Breast epithelium (tissue), 3 donors: Measurements from ENCODE around the gene NCOR1.

Experiments
- CTCF ChIP-seq, 3 donors: fragments of 450-650 bp; IDR thresholded peaks; one replicate each; pipeline ENCODE4 v1.5.1; 2016 to 2017; ENCODE audit warnings: antibody characterized with exemption in 3 of 3, mild to moderate bottlenecking in 3 of 3, moderate library complexity in 3 of 3
- POLR2A ChIP-seq: fragments of 450-650 bp; IDR thresholded peaks from one replicate; pipeline ENCODE4 v1.6.1; 2016; ENCODE audit warnings: antibody characterized with exemption, mild to moderate bottlenecking, moderate library complexity
- POLR2AphosphoS5 ChIP-seq, 3 donors: sonication (generic); formaldehyde crosslinking; IDR thresholded peaks; one replicate each; pipeline ENCODE4 v1.6.1; 2017; ENCODE audit warnings: antibody characterized with exemption in 3 of 3

- TF ChIP-seq CTCF (IDR thresholded peaks at IDR 0.05) (no peak), POLR2A (no peak), POLR2AphosphoS5 (IDR thresholded peaks at IDR 0.05) (no peak)
Measured at GRCh38 chr17:15998031-15998562, 217.2 kb downstream of the NCOR1 start.
